CD14-positive monocyte (primary cell): ENCODE data around the gene CDK15. TPM values are rescaled to one million over a fixed set of nuclear protein-coding genes. Genes with fewer than 3 reads are reported as not detected.
"Not testable (repeated sequence)": the region's sequence is repeated elsewhere in the genome, so short reads cannot be mapped to it uniquely, and the experiment has no call there.

Experiments
- DNase-seq, 3 donors: peaks; one replicate each; pipeline ENCODE4 v3.0.0-alpha.2; 2011 to 2022
- H2AFZ ChIP-seq: 2 replicates; pipeline ENCODE4 v1.6.0; 2012; ENCODE audit warnings: mild to moderate bottlenecking, low read depth, low read length, inconsistent platforms; ENCODE audit not compliant: insufficient read depth, poor library complexity, severe bottlenecking
- H3K27ac ChIP-seq, 2 donors: 1 replicate in 1 of 2; 2 replicates in 1 of 2; pipeline ENCODE4 v1.5.1; 2012 to 2013; ENCODE audit warnings: low read length in 2 of 2, control low read depth in 1 of 2, inconsistent platforms in 1 of 2, low read depth in 1 of 2, mild to moderate bottlenecking in 1 of 2
- H3K27me3 ChIP-seq, 2 donors: one replicate each; pipeline versions ENCODE4 v1.6.0 to v1.6.1; 2011 to 2013; ENCODE audit warnings: low read length in 2 of 2; ENCODE audit not compliant: control insufficient read depth in 2 of 2, insufficient read depth in 2 of 2
- H3K36me3 ChIP-seq, 2 donors: replicated peaks in 1 of 2; 1 replicate in 1 of 2; 2 replicates in 1 of 2; pipeline versions ENCODE4 v1.5.1 to v1.6.1; 2012 to 2013; ENCODE audit warnings: low read length in 2 of 2, control low read depth in 1 of 2, inconsistent platforms in 1 of 2, mild to moderate bottlenecking in 1 of 2; ENCODE audit not compliant: insufficient read depth in 2 of 2, control insufficient read depth in 1 of 2
- H3K4me1 ChIP-seq, 2 donors: 1 replicate in 1 of 2; 2 replicates in 1 of 2; pipeline versions ENCODE4 v1.5.1 to v1.6.1; 2012 to 2013; ENCODE audit warnings: low read length in 2 of 2, control low read depth in 1 of 2, inconsistent platforms in 1 of 2, mild to moderate bottlenecking in 1 of 2, moderate library complexity in 1 of 2; ENCODE audit not compliant: insufficient read depth in 2 of 2, control insufficient read depth in 1 of 2
- H3K4me2 ChIP-seq: replicated peaks from 2 replicates; pipeline ENCODE3; 2012; ENCODE audit warnings: low read length, moderate library complexity, mild to moderate bottlenecking; ENCODE audit not compliant: poor library complexity, severe bottlenecking; ENCODE audit errors: extremely low read depth
- H3K4me3 ChIP-seq, 3 experiments: fragments of 200-600 bp in 1 of 3; sonication (generic) in 1 of 3; replicated peaks in 1 of 3; 1 replicate in 2 of 3; 2 replicates in 1 of 3; pipeline ENCODE4 v1.5.1; 2011 to 2013; ENCODE audit warnings: low read length in 3 of 3, mild to moderate bottlenecking in 3 of 3, control low read depth in 2 of 3, low read depth in 2 of 3, inconsistent platforms in 1 of 3, moderate library complexity in 1 of 3
- H3K79me2 ChIP-seq: 2 replicates; pipeline ENCODE4 v1.6.0; 2012; ENCODE audit warnings: mild to moderate bottlenecking, control low read depth, inconsistent platforms, low read length, moderate library complexity; ENCODE audit not compliant: insufficient read depth
- H3K9ac ChIP-seq: 2 replicates; pipeline ENCODE4 v1.6.0; 2017; ENCODE audit warnings: low read length, mild to moderate bottlenecking; ENCODE audit not compliant: insufficient read depth, poor library complexity, severe bottlenecking
- H3K9me3 ChIP-seq, 2 donors: replicated peaks in 1 of 2; 1 replicate in 1 of 2; 2 replicates in 1 of 2; pipeline versions ENCODE4 v1.5.1 to v1.6.1; 2012 to 2013; ENCODE audit warnings: low read length in 2 of 2, control low read depth in 1 of 2; ENCODE audit not compliant: control insufficient read depth in 1 of 2, insufficient read depth in 1 of 2
- H4K20me1 ChIP-seq: 2 replicates; pipeline ENCODE4 v1.6.0; 2012; ENCODE audit warnings: mild to moderate bottlenecking, low read length, control low read depth, moderate library complexity; ENCODE audit not compliant: insufficient read depth
- H3K27ac Mint-ChIP-seq, 7 donors: one replicate each; pipeline ENCODE4 v1.8.0; 2020; ENCODE audit warnings: mild to moderate bottlenecking in 7 of 7, mixed read lengths in 7 of 7, moderate library complexity in 6 of 7, inconsistent platforms in 2 of 7
- H3K27me3 Mint-ChIP-seq, 3 donors: one replicate each; pipeline ENCODE4 v1.8.0; 2021 to 2022; ENCODE audit warnings: low read depth in 3 of 3, mild to moderate bottlenecking in 3 of 3, mixed read lengths in 3 of 3, moderate library complexity in 3 of 3, inconsistent platforms in 1 of 3
- H3K36me3 Mint-ChIP-seq, 2 donors: one replicate each; pipeline ENCODE4 v1.8.0; 2020; ENCODE audit warnings: mixed read lengths in 2 of 2, inconsistent platforms in 1 of 2, mild to moderate bottlenecking in 1 of 2
- H3K4me1 Mint-ChIP-seq: one replicate; pipeline ENCODE4 v1.8.0; 2020; ENCODE audit warnings: mild to moderate bottlenecking, mixed read lengths
- H3K4me3 Mint-ChIP-seq, 2 donors: one replicate each; pipeline ENCODE4 v1.8.0; 2020; ENCODE audit warnings: mild to moderate bottlenecking in 2 of 2, mixed read lengths in 2 of 2, moderate library complexity in 1 of 2
- H3K9me3 Mint-ChIP-seq, 7 donors: one replicate each; pipeline ENCODE4 v1.8.0; 2020 to 2022; ENCODE audit warnings: mixed read lengths in 7 of 7, mild to moderate bottlenecking in 6 of 7, moderate library complexity in 6 of 7, inconsistent platforms in 2 of 7
- CTCF ChIP-seq: fragments of 200-600 bp; IDR thresholded peaks from one replicate; pipeline ENCODE4 v1.8.0; 2022; ENCODE audit warnings: antibody characterized with exemption, mild to moderate bottlenecking
- WGBS: methylation state at CpG from one replicate; pipeline ENCODE4 v1.1.5; 2013; ENCODE audit warnings: missing lambda C conversion rate; ENCODE audit not compliant: insufficient coverage; 5-methylcytosine and 5-hydroxymethylcytosine counted together
- intact Hi-C, 2 donors: fragments of 100-400 bp; cut with micrococcal nuclease; formaldehyde crosslinking; loops; one replicate each; pipeline versions ENCODE4 v1.15.0 to v1.15.1; 2023
- polyA plus RNA-seq, 3 donors: library from polyadenylated mRNA; depleted of rRNA in 1 of 3; unstranded in 2 of 3; stranded (reverse) in 1 of 3; fragments of 300-500 nt in 2 of 3; fragments of >200 nt in 1 of 3; fragmentation: Illumina TruSeq in 2 of 3; gene quantifications; 1 replicate in 2 of 3; 2 replicates in 1 of 3; pipeline ENCODE4 v1.2.3, GENCODE V29; 2012 to 2021

Gene CDK15
- polyA plus RNA-seq, 3 donors: not detected

- Histone ChIP-seq H3K9ac (no peak overlapping the region), H3K4me1 (no peaks in the 10 kb centered on the region), H3K27ac (no peak overlapping the region), H3K9me3 (no peaks in the 10 kb centered on the region), H2AFZ (no peak overlapping the region), H3K79me2 (no peaks in the 10 kb centered on the region), H3K4me2 (no peak overlapping the region), H3K27me3 (no peaks in the 10 kb centered on the region), H3K36me3 (no peaks in the 10 kb centered on the region), H4K20me1 (no peaks in the 10 kb centered on the region), H3K4me3 (no peak overlapping the region)
- intact Hi-C loops: no loop called here
- DNase-seq: no peak
- no peak for TF ChIP-seq CTCF
- H3K4me1 Mint-ChIP-seq: no peaks in the 10 kb centered on the region
- H3K4me3 Mint-ChIP-seq: no peak overlapping the region
- H3K36me3 Mint-ChIP-seq: no peaks in the 10 kb centered on the region
- peaks cover 0 to 7% (median 2%) of the 10 kb centered on the region in 7 donors for H3K9me3 Mint-ChIP-seq
- peaks cover 0 to 2% (median 0%) of the 10 kb centered on the region in 3 donors for H3K27me3 Mint-ChIP-seq
- no CpG with 5 or more reads among the region's 5 CpGs for WGBS
- H3K27ac Mint-ChIP-seq: no peak overlapping the region
Measured at GRCh38 chr2:201842131-201842860, 36.0 kb downstream of the CDK15 start.

GRCh38 chr2:201844922-201845321, 38.6 kb downstream of the CDK15 start:
- H3K4me3 ChIP-seq, H3K27me3 ChIP-seq, H3K27ac Mint-ChIP-seq, H3K27ac ChIP-seq, H2AFZ ChIP-seq, H3K4me1 Mint-ChIP-seq, H3K36me3 ChIP-seq, intact Hi-C loops, H3K4me2 ChIP-seq, H4K20me1 ChIP-seq, H3K9ac ChIP-seq, H3K9me3 ChIP-seq, DNase-seq, H3K79me2 ChIP-seq, H3K4me1 ChIP-seq, H3K27me3 Mint-ChIP-seq, H3K9me3 Mint-ChIP-seq, H3K36me3 Mint-ChIP-seq, H3K4me3 Mint-ChIP-seq: not testable (repeated sequence)
- 100% methylated on average over 2 of the region's 2 CpGs for whole genome bisulfite sequencing
